Measurements from ENCODE around the gene ELOVL2. TPM values are rescaled to one million over a fixed set of nuclear protein-coding genes. Genes with fewer than 3 reads are reported as not detected.

Gene ELOVL2
- polyA plus RNA-seq, 1 donor (not counting 4 experiments of a cell fraction or from before 2014, with no cell fraction given): 0.05 TPM

GRCh38 chr6:11042750-11043377 lies 1.2 kb downstream of the ELOVL2 start:
- Histone ChIP-seq H3K27ac (ENCODE audit: control insufficient read depth, insufficient read depth, low read length) (no peak overlapping the region), H3K36me3 (ENCODE audit: control insufficient read depth in 2 of 2, extremely low read depth in 1 of 2, insufficient read depth in 2 of 2, low read length in 2 of 2) (no peaks in the 10 kb centered on the region), H3K27me3 (ENCODE audit: control insufficient read depth, extremely low read depth, insufficient read depth, low read length) (peaks cover 40% of the 10 kb centered on the region), H2AFZ (ENCODE audit: control insufficient read depth, low read length) (no peak overlapping the region), H4K20me1 (ENCODE audit: control insufficient read depth, extremely low read depth, insufficient read depth, low read length) (no peaks in the 10 kb centered on the region), H3K9me1 (ENCODE audit: control insufficient read depth, extremely low read depth, insufficient read depth, low read length) (no peaks in the 10 kb centered on the region), H3K9ac (ENCODE audit: control insufficient read depth, extremely low read depth, insufficient read depth, low read length) (no peak overlapping the region), H3K4me3 (ENCODE audit: control insufficient read depth in 2 of 3, extremely low read depth in 1 of 3, insufficient read depth in 2 of 3, low read depth in 1 of 3, low read length in 3 of 3) (no peak overlapping the region), H3K79me2 (ENCODE audit: control insufficient read depth, insufficient read depth, low read length) (no peaks in the 10 kb centered on the region), H3K4me2 (ENCODE audit: control insufficient read depth, extremely low read depth, insufficient read depth, low read depth, low read length) (no peak overlapping the region), H3K4me1 (ENCODE audit: control insufficient read depth, extremely low read depth, insufficient read depth, low read length) (no peaks in the 10 kb centered on the region), H3K9me3 (ENCODE audit: control insufficient read depth, low read depth, low read length) (no peaks in the 10 kb centered on the region)
- FAIRE-seq: peak; percentile 39
- TF ChIP-seq EZH2 (IDR thresholded peaks at IDR 0.05; ENCODE audit: low read length) (no peak), CTCF (optimal IDR thresholded peaks at IDR 0.05 in 1 of 3, IDR thresholded peaks at IDR 0.05 in 1 of 3, conservative IDR thresholded peaks at IDR 0.05 in 1 of 3; ENCODE audit: extremely low read depth in 1 of 3, insufficient read depth in 2 of 3, low read length in 3 of 3) (no peak)
- no peak for DNase-seq (ENCODE audit: low read depth, low spot score)
- dilution Hi-C loops (cut with MboI; ENCODE audit: extremely low pct_ligation_motif_present, low sequenced_read_pairs): no loop called here

- Histone ChIP-seq H3K27me3 (ENCODE audit: control insufficient read depth, extremely low read depth, insufficient read depth, low read length) (peaks cover 40% of the 10 kb centered on the region), H3K9me1 (ENCODE audit: control insufficient read depth, extremely low read depth, insufficient read depth, low read length) (no peaks in the 10 kb centered on the region), H3K27ac (ENCODE audit: control insufficient read depth, insufficient read depth, low read length) (no peak overlapping the region), H3K9ac (ENCODE audit: control insufficient read depth, extremely low read depth, insufficient read depth, low read length) (no peak overlapping the region), H2AFZ (ENCODE audit: control insufficient read depth, low read length) (no peak overlapping the region), H3K4me1 (ENCODE audit: control insufficient read depth, extremely low read depth, insufficient read depth, low read length) (no peaks in the 10 kb centered on the region), H3K9me3 (ENCODE audit: control insufficient read depth, low read depth, low read length) (no peaks in the 10 kb centered on the region), H3K4me2 (ENCODE audit: control insufficient read depth, extremely low read depth, insufficient read depth, low read depth, low read length) (no peak overlapping the region), H3K36me3 (ENCODE audit: control insufficient read depth in 2 of 2, extremely low read depth in 1 of 2, insufficient read depth in 2 of 2, low read length in 2 of 2) (no peaks in the 10 kb centered on the region), H3K4me3 (ENCODE audit: control insufficient read depth in 2 of 3, extremely low read depth in 1 of 3, insufficient read depth in 2 of 3, low read depth in 1 of 3, low read length in 3 of 3) (no peak overlapping the region), H4K20me1 (ENCODE audit: control insufficient read depth, extremely low read depth, insufficient read depth, low read length) (no peaks in the 10 kb centered on the region), H3K79me2 (ENCODE audit: control insufficient read depth, insufficient read depth, low read length) (no peaks in the 10 kb centered on the region)
- dilution Hi-C loops (cut with MboI; ENCODE audit: extremely low pct_ligation_motif_present, low sequenced_read_pairs): no loop called here
- no peak for TF ChIP-seq CTCF (optimal IDR thresholded peaks at IDR 0.05 in 1 of 3, IDR thresholded peaks at IDR 0.05 in 1 of 3, conservative IDR thresholded peaks at IDR 0.05 in 1 of 3; ENCODE audit: extremely low read depth in 1 of 3, insufficient read depth in 2 of 3, low read length in 3 of 3)
- no peak for TF ChIP-seq EZH2 (IDR thresholded peaks at IDR 0.05; ENCODE audit: low read length)
- FAIRE-seq: no peak
- DNase-seq (ENCODE audit: low read depth, low spot score): no peak
Measured at GRCh38 chr6:11042025-11042749, 1.9 kb downstream of the ELOVL2 start.
